ENCODE data around the gene EGFL8. TPM values are rescaled to one million over a fixed set of nuclear protein-coding genes. Genes with fewer than 3 reads are reported as not detected.

EGFL8 gene
- total and polyA plus RNA-seq, 2 donors (not counting 3 experiments of a cell fraction or from before 2014, with no cell fraction given), result 9.0 to 12.6 TPM

- POLR2A ChIA-PET, result no interaction called here
These were observed 49.3 kb downstream of the EGFL8 start for GRCh38 chr6:32213649-32214048.

More at GRCh38 chr6:32213649-32214048, 49.3 kb downstream of the EGFL8 start:
- TF ChIP-seq JUN (IDR thresholded peaks at IDR 0.05; ENCODE audit: borderline replicate concordance, insufficient read depth, insufficient read length, low read depth) (no peak), EZH2 (IDR thresholded peaks at IDR 0.05; ENCODE audit: borderline replicate concordance, low read depth, low read length, severe bottlenecking) (no peak), GATA2 (IDR thresholded peaks at IDR 0.05; ENCODE audit: insufficient read depth, insufficient read length, low read depth, low read length) (no peak), FOS (IDR thresholded peaks at IDR 0.05; ENCODE audit: borderline replicate concordance, insufficient read depth, low read length) (no peak), CTCF (IDR thresholded peaks at IDR 0.05; ENCODE audit: extremely low read depth in 1 of 2, insufficient read depth in 1 of 2, low read depth in 1 of 2, low read length in 2 of 2) (no peak), POLR2AphosphoS5 (IDR thresholded peaks at IDR 0.05; ENCODE audit: insufficient read depth, low read depth, low read length) (no peak), MYC (IDR thresholded peaks at IDR 0.05; ENCODE audit: low read depth, low read length) (no peak), POLR2A (IDR thresholded peaks at IDR 0.05; ENCODE audit: low read depth, low read length) (no peak), MAX (IDR thresholded peaks at IDR 0.05; ENCODE audit: insufficient read depth, insufficient read length) (no peak)
- H3K4me1 ChIP-seq (ENCODE audit: control insufficient read depth, extremely low read depth, insufficient read depth, low read length), result no peaks in the 10 kb centered on the region
- dilution Hi-C loops (cut with MboI; ENCODE audit: extremely low pct_ligation_motif_present, low sequenced_read_pairs) (no loop called here), intact Hi-C loops (cut with micrococcal nuclease) (no loop called here)
- no peak for FAIRE-seq
- no peak for DNase-seq (ENCODE audit: low read depth, low spot score)
- CTCF ChIA-PET, result interaction anchor here (1.0 kb wide), 1 partner anchor 18 kb away, joined by 3 read pairs; no protein-coding TSS in a partner anchor
- peaks cover 14 to 18% of the 10 kb centered on the region in 2 experiments for H3K36me3 ChIP-seq (ENCODE audit: control insufficient read depth in 2 of 2, extremely low read depth in 1 of 2, insufficient read depth in 2 of 2, low read length in 2 of 2)
- no peaks in the 10 kb centered on the region for H3K79me2 ChIP-seq (ENCODE audit: control insufficient read depth, insufficient read depth, low read length)
- BruUV-seq (replicated peaks), result no TSS peak
- H3K4me2 ChIP-seq (ENCODE audit: insufficient read depth, low read length), result no peak overlapping the region
- H3K9me3 ChIP-seq (replicated peaks; ENCODE audit: control insufficient read depth, insufficient read depth, low read length), result no peaks in the 10 kb centered on the region
- no peaks in the 10 kb centered on the region for H3K27me3 ChIP-seq (ENCODE audit: control insufficient read depth in 2 of 2, insufficient read depth in 2 of 2, low read length in 2 of 2)
- H3K4me3 ChIP-seq (replicated peaks in 1 of 3; ENCODE audit: insufficient read depth in 1 of 3, low read depth in 1 of 3, low read length in 3 of 3), result no peak overlapping the region
- H3K9ac ChIP-seq (replicated peaks; ENCODE audit: extremely low read depth, insufficient read depth, low read length), result no peak overlapping the region
- no peak overlapping the region for H2AFZ ChIP-seq (ENCODE audit: low read depth, low read length)
- H3K9me1 ChIP-seq (replicated peaks; ENCODE audit: control insufficient read depth, extremely low read depth, insufficient read depth, low read length), result no peaks in the 10 kb centered on the region
- no peaks in the 10 kb centered on the region for H4K20me1 ChIP-seq (replicated peaks; ENCODE audit: control insufficient read depth, extremely low read depth, insufficient read depth, low read length)
- no peak overlapping the region for H3K27ac ChIP-seq (ENCODE audit: insufficient read depth, low read depth, low read length)

All from endothelial cell of umbilical vein (primary cell).